Posterior vena cava (tissue), 2 donors: Measurements from ENCODE around the gene SLC14A1. TPM values are rescaled to one million over a fixed set of nuclear protein-coding genes. Genes with fewer than 3 reads are reported as not detected.

Experiments
- DNase-seq: peaks from one replicate; pipeline ENCODE4 v3.0.0-alpha.2; 2020; ENCODE audit warnings: low spot score
- intact Hi-C, 2 donors: fragments of 100-400 bp; cut with DNase I; formaldehyde crosslinking; loops; one replicate each; pipeline versions ENCODE4 v1.14.1 to v1.14.2; 2022 to 2023
- total RNA-seq, 2 donors: library from RNA; stranded (reverse); fragmentation: NEBNext Ultra II Directional; extraction: Animal tissue kit (Norgen Biotek cat#: 25700); gene quantifications; one replicate each; pipeline ENCODE4 v1.2.1, GENCODE V29; 2021
- donor health status: DM: yes; HTN: yes; CAD: no.
- donor health status: DM: yes; HTN: yes; CAD: no.

Gene SLC14A1
- total RNA-seq, 2 donors from 2014 or later = 1.4 to 2.2 TPM

- no peak for DNase-seq
- intact Hi-C loops = no loop called here
These were observed 59.4 kb downstream of the SLC14A1 start for GRCh38 chr18:45783097-45784075.

GRCh38 chr18:45785134-45785533 lies 61.2 kb downstream of the SLC14A1 start:
- intact Hi-C loops = no loop called here
- no peak for DNase-seq

- no peak for DNase-seq
- intact Hi-C loops = no loop called here
These were observed 63.0 kb downstream of the SLC14A1 start for GRCh38 chr18:45786941-45787340.

GRCh38 chr18:45787346-45787745 lies 63.4 kb downstream of the SLC14A1 start:
- no peak for DNase-seq
- intact Hi-C loops = no loop called here

GRCh38 chr18:45788861-45789260 lies 64.9 kb downstream of the SLC14A1 start:
- no peak for DNase-seq
- intact Hi-C loops = no loop called here

- intact Hi-C loops = no loop called here
- DNase-seq = no peak
These were observed 68.7 kb downstream of the SLC14A1 start for GRCh38 chr18:45792506-45793263.

GRCh38 chr18:45793264-45793965 lies 69.4 kb downstream of the SLC14A1 start:
- no peak for DNase-seq
- intact Hi-C loops = no loop called here

GRCh38 chr18:45801416-45802004 lies 77.5 kb downstream of the SLC14A1 start:
- intact Hi-C loops = no loop called here

More at GRCh38 chr18:45801416-45802004, 77.5 kb downstream of the SLC14A1 start:
- no peak for DNase-seq

Other genes with a start within 250 kb of the SLC14A1 start
- under 1 TPM; 0.29 to 0.74 TPM for gene SLC14A2, start 108.7 kb upstream of the SLC14A1 start, total RNA-seq
- gene SIGLEC15, start 101.5 kb downstream of the SLC14A1 start, total RNA-seq = under 1 TPM; 0.46 to 0.90 TPM
- gene EPG5, start 243.1 kb downstream of the SLC14A1 start, total RNA-seq = 10 to 100 TPM; 20.1 to 20.2 TPM